WTC11 (cell line): Measurements from ENCODE around the gene CHRM2.

ENCODE experiments used
- CREM ChIP-seq: sonication (generic); formaldehyde crosslinking; IDR thresholded peaks from 2 replicates; pipeline ENCODE4 v1.8.1; 2022; ENCODE audit warnings: mild to moderate bottlenecking, missing genetic modification reagents, moderate library complexity
- CTCF ChIP-seq: fragments of 200-600 bp; IDR thresholded peaks from 2 replicates; pipeline ENCODE4 v1.8.0; 2022; ENCODE audit warnings: antibody characterized with exemption
- JUN ChIP-seq: sonication (generic); formaldehyde crosslinking; IDR thresholded peaks from 2 replicates; pipeline ENCODE4 v1.8.0; 2023; ENCODE audit warnings: mild to moderate bottlenecking, missing genetic modification reagents
- MAX ChIP-seq: sonication (generic); formaldehyde crosslinking; IDR thresholded peaks from 2 replicates; pipeline ENCODE4 v1.8.0; 2022; ENCODE audit warnings: mild to moderate bottlenecking, missing genetic modification reagents
- ZBTB21 ChIP-seq: sonication (generic); formaldehyde crosslinking; IDR thresholded peaks from 2 replicates; pipeline ENCODE4 v1.8.1; 2023; ENCODE audit warnings: mild to moderate bottlenecking, missing genetic modification reagents, borderline replicate concordance
- ZNF121 ChIP-seq: sonication (generic); formaldehyde crosslinking; IDR thresholded peaks from 2 replicates; pipeline ENCODE4 v1.8.0; 2023; ENCODE audit warnings: missing genetic modification reagents
- TF ChIP-seq, protein P1 (sequence below): sonication (generic); formaldehyde crosslinking; IDR thresholded peaks from 2 replicates; pipeline ENCODE4 v1.8.1; 2023; ENCODE audit warnings: mild to moderate bottlenecking, missing genetic modification reagents, moderate library complexity
- TF ChIP-seq, protein P2 (sequence below): sonication (generic); formaldehyde crosslinking; conservative IDR thresholded peaks from 2 replicates; pipeline ENCODE4 v1.8.1; 2023; ENCODE audit warnings: mild to moderate bottlenecking, low read depth, missing genetic modification reagents, moderate library complexity
- TF ChIP-seq, protein P3 (sequence below): sonication (generic); formaldehyde crosslinking; IDR thresholded peaks from 2 replicates; pipeline ENCODE4 v1.8.0; 2022; ENCODE audit warnings: mild to moderate bottlenecking, missing genetic modification reagents
- TF ChIP-seq, protein P4 (sequence below): sonication (generic); formaldehyde crosslinking; IDR thresholded peaks from 2 replicates; pipeline ENCODE4 v1.8.1; 2022; ENCODE audit warnings: mild to moderate bottlenecking, missing genetic modification reagents, moderate library complexity, borderline replicate concordance

DNA sequence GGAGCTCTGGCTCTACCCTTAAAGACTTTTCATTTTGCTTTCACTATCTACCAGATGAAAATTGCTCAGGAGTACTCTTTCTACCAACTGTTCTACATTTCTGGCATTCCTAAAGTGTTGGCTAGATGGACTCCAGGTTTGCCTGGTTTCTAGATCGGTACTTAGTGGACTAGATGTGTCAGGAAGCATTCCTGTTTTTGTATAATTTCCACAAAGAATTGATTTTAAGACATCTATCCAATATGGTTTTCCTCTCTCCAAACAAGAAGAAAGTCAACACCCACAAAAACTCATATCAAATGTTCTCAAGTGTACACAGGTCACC, 157.7 kb downstream of the CHRM2 start:
- TF ChIP-seq, protein P1, sequence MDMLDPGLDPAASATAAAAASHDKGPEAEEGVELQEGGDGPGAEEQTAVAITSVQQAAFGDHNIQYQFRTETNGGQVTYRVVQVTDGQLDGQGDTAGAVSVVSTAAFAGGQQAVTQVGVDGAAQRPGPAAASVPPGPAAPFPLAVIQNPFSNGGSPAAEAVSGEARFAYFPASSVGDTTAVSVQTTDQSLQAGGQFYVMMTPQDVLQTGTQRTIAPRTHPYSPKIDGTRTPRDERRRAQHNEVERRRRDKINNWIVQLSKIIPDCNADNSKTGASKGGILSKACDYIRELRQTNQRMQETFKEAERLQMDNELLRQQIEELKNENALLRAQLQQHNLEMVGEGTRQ (CRISPR knock-in tag): no peak
- TF ChIP-seq MAX (no peak), CTCF (no peak), JUN (CRISPR knock-in tag) (no peak), ZBTB21 (CRISPR knock-in tag) (no peak), CREM (CRISPR knock-in tag) (no peak), ZNF121 (CRISPR knock-in tag) (no peak)
- TF ChIP-seq, protein P2, sequence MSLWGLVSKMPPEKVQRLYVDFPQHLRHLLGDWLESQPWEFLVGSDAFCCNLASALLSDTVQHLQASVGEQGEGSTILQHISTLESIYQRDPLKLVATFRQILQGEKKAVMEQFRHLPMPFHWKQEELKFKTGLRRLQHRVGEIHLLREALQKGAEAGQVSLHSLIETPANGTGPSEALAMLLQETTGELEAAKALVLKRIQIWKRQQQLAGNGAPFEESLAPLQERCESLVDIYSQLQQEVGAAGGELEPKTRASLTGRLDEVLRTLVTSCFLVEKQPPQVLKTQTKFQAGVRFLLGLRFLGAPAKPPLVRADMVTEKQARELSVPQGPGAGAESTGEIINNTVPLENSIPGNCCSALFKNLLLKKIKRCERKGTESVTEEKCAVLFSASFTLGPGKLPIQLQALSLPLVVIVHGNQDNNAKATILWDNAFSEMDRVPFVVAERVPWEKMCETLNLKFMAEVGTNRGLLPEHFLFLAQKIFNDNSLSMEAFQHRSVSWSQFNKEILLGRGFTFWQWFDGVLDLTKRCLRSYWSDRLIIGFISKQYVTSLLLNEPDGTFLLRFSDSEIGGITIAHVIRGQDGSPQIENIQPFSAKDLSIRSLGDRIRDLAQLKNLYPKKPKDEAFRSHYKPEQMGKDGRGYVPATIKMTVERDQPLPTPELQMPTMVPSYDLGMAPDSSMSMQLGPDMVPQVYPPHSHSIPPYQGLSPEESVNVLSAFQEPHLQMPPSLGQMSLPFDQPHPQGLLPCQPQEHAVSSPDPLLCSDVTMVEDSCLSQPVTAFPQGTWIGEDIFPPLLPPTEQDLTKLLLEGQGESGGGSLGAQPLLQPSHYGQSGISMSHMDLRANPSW (CRISPR knock-in tag): no peak
- TF ChIP-seq, protein P3, sequence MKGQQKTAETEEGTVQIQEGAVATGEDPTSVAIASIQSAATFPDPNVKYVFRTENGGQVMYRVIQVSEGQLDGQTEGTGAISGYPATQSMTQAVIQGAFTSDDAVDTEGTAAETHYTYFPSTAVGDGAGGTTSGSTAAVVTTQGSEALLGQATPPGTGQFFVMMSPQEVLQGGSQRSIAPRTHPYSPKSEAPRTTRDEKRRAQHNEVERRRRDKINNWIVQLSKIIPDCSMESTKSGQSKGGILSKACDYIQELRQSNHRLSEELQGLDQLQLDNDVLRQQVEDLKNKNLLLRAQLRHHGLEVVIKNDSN (CRISPR knock-in tag): no peak
- TF ChIP-seq, protein P4, sequence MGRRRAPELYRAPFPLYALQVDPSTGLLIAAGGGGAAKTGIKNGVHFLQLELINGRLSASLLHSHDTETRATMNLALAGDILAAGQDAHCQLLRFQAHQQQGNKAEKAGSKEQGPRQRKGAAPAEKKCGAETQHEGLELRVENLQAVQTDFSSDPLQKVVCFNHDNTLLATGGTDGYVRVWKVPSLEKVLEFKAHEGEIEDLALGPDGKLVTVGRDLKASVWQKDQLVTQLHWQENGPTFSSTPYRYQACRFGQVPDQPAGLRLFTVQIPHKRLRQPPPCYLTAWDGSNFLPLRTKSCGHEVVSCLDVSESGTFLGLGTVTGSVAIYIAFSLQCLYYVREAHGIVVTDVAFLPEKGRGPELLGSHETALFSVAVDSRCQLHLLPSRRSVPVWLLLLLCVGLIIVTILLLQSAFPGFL (CRISPR knock-in tag): no peak
